RPMI7951 (cell line): ENCODE results near the gene CPEB1. TPM values are rescaled to one million over a fixed set of nuclear protein-coding genes. Genes with fewer than 3 reads are reported as not detected.
A peak's percentile ranks its signal among the peaks of the same experiment; 100 is the strongest.
"Not testable (repeated sequence)": the region's sequence is repeated elsewhere in the genome, so short reads cannot be mapped to it uniquely, and the experiment has no call there.

Experiments used
- DNase-seq: peaks from one replicate; pipeline ENCODE4 v3.0.0-alpha.2; 2012; ENCODE audit warnings: low read depth
- total RNA-seq: library from RNA; depleted of rRNA; stranded (reverse); fragments of >200 nt; shearing (Covaris generic); gene quantifications from 2 replicates; pipeline ENCODE4 v1.2.3, GENCODE V29; 2014

Gene CPEB1
- total RNA-seq, 1 experiment from 2014 or later, result 12.1 TPM

DNA sequence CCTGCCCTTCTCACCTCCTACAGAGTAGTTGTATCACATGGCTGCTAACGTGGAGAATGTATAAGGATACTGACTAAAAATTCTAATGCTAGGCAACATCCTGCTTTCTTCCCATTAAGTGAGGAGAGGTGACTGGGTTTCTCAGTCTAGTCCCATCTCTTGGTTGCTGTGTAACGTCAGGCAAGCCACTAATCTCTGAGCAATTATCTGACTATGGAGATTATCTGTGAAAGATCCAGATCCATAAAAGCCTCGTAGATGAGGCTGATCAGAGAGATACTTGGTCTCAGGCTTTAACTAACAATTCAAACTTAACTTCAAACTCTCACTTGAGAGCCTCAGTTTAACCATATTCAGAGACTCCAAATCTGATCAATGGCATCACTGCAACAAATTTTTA is 102.2 kb downstream of the CPEB1 start:
- DNase-seq, result no peak

DNA sequence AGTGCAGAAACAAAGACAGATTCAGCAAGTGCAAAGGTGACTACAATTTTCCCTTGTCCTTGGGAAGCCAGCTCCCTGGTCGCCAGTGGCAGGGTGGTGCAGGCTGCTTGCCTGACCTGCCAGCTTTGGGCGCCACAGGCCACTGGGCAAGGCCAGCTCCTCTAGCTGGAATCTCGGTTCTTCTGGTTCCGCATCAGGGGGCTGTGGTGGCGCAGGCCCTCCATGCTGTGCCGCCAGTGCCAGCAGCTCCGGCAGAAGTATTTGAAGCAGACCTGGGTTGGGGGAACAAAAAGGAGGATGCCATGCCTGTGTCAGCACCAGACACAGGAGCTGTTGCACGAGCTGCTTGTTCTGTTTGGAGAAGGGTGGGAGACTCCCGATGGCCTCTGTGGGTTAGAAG is 102.7 kb downstream of the CPEB1 start:
- DNase-seq, result no peak

DNA sequence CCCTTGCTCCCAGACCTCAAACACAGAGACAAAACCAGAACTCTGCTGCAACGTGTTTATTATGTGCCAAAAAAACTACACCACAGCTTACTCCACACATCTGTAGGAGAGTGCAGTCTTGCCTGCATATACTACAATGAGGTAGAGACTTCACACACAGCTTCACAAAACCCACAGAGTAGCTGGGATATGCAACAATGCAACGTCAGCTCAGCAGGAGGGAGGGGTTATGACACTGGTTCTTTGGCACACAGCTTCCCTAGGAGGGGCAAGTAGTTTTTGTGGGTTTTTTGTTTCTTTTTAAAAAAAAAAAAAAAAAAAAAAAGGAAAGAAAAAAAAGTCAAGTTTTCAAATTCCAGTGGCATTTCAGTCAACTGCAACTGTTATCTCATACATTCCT is 104.0 kb downstream of the CPEB1 start:
- DNase-seq, result no peak

DNA sequence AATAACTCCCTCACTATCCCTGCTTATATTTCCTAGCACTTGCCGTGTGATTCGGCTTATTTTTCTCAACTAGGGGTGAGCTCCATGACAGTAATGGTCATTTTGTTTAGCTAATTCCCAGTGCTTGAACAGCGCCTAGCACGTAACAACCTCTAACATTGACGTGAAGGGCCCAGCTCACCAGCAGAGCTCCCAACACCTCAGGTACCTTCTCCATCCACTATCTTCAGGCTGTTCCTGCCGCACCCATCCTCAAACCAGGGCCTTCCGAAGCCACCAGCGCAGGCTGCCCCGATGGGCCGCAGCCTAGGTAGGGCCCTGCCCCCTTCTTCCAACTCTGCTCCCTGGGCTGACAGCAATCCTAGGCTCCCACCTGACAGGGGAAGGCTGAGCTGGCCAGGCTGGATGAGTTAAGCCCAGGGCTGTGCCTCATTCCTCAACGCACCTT is 106.2 kb downstream of the CPEB1 start:
- DNase-seq, result peak; percentile 27

DNA sequence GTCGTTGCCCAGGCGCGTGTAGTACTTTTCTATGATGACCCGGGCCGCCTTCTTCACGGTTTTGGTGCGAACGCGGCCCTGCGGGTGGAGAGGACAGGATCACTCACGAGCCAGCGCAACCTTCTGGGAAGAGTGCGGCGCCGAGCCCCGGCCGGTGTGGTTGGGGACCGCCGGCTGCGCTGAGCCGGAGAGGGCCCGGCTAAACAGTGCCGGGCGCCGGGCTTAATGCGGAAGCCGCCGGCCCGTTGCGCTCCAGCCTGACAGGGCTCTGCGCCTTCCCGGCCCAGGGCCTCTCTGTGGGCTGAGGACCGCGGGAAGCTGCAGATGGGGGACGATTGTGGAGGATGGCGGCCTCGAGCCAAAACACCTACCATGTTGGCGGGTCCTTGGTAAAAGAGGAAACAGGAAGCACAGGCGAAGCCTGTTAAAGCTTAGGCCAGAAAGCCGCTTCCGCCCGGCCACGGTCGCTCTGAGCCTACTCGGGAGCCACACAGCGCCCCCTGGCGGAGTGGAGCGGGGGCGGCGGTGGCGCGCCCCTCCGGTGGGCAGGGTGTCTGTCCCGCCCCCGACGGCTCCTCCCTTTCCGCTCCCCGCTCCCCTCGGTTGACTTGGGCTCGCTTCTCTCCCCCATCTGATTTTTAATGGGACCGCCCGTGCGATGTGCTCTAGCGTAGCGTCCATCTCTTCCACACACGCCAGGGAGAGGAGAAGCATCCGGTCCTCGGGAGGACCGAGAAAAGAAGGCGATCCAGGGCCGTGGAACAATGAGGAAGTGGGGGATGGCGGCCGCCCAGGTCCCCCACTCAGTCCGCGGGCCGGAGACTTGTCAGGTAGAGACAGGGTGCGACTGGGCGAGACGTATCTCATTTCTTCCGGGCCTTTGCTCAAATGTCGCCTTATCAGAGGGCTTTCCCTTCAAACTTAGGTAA is 106.8 kb downstream of the CPEB1 start, which contains the start of gene RPS17:
Gene RPS17 (minus strand): TSS at position 403 of the 929 bp plus-strand sequence. CDS start 29 bp downstream, at position 374.
- peak; percentile 96 for DNase-seq

DNA sequence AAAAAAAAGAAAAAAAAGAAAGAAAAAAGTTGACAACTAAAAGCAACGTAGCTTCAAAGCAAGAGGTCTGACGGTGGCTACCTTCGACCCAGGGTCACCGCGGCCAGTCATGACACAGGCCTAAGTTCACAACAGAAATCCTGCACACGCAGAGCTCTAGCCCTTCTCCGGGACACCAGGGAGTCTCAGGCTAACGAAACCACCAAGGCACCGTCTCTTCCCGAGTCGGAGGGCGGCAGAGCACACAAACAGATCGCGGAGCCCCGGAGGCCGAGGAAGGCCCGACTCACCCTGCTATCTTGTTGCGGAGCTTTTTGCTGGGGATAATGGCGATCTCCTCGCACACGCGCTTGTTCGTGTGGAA is 107.5 kb downstream of the CPEB1 start:
- peak; percentile 19 for DNase-seq

DNA sequence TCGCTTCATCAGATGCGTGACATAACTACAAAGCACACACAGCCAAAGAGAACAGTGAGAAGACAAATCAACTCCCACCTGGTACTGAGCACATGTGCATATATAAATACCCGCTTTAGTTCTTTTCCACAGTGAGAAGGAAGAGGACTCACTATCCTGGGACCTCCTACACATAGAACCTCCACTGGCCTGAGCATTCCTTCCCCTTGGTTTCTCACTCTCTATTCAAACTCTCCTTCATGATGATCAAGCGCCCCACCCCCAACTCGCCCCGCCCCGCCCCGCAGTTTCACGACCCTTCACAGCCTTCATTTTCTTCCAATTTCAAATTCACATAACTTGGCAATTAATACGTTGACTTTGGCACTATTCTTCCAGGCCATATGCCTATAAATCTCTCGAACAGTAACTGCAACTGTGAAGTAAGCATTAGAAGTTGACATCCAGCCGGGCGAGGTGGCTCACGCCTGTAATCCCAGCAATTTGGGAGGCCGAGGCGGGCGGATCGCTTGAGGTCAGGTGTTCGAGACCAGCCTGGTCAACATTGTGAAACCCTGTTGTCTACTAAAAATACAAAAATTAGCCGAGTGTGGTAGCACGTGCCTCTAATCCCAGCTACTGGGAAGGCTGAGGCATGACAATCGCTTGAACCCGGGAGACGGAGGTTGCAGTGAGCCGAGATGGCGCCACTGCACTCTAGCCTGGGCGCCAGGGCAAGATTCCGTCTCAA is 108.0 kb downstream of the CPEB1 start:
- DNase-seq, result no peak

DNA sequence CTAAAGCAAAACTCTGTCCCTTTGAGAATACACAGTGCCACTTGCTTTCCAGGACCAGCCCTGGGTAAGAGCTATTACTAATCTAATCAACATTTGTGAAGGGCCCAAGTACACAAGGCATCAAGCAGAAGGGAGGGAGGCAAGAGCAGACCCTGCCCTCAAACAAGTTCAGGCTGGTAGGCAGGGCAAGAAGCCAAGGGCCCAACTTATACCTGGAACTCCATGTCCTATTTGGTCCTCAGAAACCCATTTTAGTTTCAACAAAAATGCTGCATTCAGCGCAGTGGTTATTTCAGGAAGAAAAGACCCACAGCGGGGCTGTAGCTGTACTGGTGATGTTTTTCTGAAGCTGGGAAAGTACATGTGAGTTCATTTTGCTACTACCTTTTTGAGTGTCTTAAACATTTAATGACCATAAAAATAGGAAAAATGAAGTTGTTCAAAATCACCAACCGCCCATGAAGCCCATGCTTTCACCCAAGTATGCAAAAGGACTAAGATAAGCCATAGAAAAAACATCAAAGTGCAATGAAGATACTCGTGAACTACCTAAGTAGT is 109.7 kb downstream of the CPEB1 start:
- no peak for DNase-seq

DNA sequence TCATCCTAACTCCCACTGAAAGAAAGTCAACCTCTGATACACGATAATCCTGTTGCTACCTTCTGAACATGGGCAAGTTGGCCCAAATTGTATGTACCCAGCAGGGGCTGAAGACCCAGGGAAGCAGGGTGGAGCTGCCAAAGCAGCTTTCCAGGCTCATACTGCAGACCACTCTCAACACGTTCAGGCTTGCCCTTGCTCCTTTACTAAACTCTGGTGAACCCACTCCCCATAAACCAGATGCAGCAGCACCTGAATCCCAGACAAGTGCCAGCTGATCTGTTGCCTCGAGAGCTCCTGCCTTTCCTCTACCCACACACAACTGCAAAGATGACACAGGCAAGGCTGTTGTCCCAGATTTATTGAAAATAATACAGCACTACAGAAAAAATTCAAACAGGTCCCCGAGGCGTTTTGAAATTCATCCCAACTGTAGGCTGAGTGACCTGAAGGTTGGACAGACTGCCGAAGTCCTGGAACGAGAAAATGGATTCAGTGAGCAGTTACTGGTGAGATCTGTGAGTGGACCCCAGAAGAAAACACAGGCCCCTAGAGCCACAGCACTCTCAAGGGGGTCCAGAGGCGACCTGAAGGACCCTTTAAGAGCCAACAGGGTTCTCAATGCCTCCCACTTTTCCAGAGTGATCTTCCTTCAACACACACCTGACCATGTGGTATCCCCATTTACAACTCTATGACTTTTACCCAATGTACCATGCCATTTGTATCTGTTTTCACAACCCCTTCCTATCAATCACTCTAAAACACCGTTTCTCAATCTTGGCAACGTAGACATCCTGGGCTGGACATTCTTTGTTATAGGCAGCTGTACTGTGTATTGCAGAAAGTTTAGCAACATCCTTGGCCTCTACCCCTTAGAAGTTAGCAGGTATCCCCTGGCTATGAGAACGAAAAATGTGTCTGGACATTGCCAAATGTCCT is 110.5 kb downstream of the CPEB1 start:
- no peak for DNase-seq

DNA sequence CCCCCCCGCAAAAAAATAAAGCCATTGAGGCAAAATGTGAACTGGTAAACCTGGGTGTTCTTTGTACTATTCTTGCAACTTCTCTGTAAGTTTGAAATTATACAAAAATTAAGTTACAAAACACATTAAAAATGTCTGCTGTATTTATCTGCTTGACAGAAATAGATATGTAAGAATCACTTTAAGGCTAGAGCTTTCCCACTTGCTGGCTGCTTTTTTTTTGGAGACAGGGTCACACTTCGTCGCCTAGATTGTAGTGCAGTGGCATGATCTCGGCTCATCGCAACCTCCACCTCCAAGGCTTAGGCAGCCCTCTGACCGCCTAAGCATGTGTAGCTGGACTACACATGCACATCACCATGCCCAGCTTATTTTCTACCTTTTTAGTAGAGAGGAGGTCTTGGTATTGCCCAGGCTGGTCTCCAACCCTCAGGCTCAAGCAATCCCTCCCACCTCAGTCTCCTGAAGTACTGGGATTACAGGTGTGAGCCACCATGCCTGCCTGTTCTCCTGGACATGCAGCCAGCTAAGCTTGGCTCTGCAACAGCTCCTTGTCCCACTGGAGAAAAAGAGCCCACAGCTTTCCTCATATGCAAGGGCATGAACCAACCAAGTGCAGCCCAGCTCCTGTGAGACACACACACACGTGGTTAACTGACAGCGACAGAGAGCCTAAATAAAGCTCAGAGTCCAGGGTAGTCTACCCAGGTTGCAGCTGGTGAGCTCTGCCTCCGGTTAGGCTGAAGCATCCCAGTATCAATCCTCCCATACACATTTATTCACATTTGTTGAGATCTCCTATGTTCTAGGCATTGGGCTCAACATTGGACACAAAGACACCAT is 111.4 kb downstream of the CPEB1 start:
- DNase-seq, result no peak

DNA sequence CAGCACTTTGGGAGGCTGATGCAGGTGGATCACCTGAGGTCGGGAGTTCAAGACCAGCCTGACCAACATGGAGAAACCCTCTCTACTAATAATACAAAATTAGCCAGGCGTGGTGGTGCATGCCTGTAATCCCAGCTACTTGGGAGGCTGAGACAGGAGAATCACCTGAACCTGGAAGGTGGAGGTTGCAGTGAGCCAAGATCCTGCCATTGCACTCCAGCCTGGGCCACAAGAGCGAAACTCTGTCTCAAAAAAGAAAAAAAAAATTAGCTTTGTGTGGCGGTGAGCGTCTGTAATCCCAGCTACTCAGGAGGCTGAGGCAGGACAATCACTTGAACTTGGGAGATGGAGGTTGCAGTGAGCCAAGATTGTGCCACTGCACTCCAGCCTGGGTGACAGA is 112.0 kb downstream of the CPEB1 start:
- not testable (repeated sequence) for DNase-seq

DNA sequence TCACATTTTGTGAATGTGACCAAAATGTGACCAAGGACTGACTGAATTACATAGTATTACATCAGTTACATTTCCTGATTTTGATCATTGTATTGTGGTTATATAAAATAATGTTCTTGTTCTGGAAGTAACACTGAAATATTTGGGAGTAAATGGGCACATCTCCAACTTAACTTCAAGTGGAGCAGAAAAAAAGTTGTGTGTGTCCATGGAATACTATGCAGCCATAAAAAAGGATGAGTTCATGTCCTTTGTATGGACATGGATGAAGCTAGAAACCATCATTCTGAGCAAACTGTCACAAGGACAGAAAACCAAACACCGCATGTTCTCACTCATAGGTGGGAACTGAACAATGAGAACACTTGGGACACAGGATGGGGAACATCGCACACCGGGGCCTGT is 112.7 kb downstream of the CPEB1 start:
- DNase-seq, result not testable (repeated sequence)

DNA sequence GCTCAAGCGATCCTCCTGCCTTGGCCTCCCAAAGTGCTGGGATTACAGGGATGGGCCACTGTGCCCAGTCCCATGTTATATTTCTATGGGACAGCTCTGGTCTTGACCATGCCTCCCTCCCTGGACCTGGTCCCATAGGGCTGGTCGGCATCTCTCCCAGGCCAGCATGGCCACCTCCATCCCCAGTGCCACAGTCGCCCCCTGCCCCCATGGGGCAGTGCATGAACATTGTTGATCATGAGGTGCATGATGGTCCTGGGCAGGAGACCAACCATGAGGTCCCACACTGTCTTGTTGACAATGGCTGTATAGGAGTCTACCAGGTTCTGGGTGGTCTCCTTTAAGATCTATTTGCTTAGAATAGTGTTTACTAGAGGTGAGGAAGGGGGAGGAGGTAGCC is 113.4 kb downstream of the CPEB1 start:
- DNase-seq, result no peak

DNA sequence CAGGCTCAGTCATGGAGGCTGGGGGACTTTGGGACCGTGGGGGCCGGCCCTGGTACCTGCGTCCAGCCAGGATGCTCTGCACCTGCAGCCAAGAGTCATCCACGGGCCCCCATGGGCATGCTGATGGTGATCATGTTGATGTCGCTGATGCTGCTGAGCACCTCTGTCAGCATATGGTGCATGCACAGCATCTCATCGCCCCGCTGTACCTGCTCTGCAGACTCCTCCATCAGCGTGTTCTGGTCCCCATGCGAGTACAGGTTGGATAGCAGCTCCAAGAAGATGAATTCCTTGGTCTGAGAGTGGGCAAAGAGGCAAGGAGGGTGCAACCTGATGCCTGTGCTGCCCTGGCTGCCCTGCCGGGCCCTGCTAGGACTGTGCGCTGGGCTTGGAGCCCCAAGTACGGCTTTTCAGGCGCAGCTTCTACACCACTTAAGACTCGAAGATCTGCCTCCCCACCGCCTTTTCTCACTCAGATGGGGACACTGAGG is 114.1 kb downstream of the CPEB1 start:
- DNase-seq, result no peak

DNA sequence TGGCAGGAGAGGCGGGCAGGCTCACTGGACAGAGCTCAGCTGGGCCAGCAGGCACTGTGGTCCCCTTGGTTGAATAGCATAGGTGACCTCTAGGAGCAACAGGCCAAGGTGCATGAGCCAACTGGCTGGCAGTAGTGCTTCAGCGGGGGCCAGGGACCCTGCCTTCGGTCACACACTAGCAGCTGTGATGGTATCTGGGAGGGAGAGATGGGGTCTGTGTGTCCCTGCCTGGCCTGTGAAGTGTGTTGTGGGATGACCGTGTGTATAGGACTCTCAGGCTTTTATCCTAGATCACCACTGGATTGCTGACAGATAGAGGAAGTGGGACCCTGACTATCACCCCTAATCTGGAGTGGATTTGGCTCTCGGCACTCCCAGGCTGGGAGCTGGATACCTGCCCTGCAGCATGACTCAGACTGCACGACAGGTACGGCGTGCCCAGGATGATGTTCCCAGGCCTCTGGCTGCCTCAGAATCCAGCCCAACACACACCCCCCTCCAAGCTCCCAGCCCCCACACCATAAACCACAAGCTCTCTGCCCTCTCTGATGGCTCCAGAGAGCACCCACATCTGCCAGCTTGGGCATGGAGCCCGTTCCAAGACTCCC is 114.7 kb downstream of the CPEB1 start:
- no peak for DNase-seq

DNA sequence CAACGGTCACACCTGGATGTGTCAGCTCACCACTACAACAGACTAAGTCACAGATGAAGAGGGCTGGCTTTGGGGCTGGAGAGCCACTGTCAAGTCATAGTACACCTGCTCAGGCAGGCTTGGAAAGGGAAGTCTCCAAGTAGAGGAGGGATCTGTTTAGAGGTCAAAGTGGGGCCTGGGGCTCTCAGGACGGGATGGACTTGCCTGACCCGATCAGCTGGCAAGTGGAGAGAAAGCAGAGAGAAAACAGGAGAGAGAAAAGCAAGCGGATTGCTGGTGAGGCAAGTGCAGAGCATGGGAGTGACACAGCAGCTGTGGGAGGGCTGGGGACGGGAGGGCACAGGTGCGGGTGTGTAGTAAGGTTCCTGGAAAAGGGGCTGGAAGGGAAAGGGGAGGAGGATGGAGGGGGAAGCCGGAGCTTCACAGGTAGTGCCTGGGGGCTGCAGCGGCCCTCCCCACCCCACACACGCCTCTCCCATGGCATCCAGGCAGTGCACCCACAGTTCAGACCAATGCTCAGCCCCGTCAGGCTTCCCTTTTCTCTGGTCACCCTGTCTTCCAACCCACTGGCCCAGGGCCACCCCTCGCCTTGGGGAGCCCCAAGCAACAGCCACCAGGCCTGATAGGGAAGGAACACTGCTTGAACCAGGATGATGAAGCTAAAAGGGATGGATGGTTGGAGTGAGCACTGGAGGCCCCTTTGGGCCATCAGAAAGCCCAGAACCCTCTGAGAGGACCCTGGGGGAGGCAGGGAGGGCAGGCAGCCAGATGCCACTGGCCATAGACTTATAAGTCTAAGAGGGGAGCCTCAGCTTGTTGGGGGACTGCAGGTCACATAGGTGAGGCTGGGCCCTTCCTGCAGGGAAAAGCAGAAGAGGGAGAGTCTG is 115.4 kb downstream of the CPEB1 start:
- DNase-seq, result no peak

DNA sequence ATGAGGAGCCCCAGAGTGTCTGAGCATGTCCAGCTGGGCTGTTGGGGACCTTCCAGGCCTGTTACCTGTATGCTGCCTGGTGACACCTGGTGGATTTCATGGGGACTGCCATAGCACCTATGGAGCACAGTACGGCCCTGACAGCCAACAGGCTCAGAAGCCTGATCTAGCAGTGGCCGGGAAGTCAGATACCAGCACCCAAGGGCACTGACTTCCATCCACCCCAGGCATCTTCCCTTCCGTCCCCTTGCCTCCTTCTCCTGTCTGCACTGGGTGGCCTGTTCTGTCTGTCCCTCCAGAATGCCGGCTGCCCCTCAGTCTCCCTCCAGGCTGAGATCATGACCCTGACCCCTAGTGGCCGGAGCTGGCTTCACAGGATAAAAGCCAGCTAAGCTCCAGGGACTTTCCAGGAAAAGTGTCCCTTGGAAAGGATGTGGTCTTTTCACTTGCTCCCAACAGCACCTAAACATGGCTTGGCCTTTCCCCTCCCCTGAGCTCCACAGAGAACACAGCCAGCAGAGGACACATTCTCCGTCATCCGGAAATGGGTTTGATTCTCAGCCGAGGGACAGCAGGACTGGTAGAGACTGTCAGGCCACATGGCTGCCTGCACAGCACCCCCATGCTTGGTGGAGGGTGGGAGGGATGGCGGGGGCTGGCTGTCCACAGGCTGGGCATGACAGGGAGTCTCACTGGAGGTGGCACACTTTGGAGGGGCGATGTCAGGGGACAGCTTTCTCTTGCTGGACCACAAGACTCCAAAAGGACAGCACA is 116.4 kb downstream of the CPEB1 start:
- peak; percentile 64 for DNase-seq

DNA sequence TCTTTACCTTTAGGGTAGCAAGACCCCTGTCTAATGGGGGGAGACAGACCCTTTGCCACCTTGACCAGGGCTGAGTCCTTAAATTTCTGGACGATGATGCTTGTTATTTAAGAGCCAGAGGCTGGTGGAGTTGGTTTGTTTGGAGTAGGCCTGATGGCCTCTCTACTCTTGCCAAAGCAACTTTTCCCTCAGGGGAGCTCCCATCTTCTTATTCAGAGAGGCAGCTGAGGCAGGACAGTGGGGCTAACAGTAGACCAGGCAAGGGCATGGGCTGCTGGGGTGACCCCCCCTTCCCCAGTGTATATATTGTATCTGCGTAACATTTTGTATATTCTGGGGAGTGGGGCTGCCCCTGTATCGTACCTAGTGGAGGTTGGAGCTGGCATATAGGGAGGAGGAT is 117.2 kb downstream of the CPEB1 start:
- no peak for DNase-seq
